ENCODE results near the gene FHIT.

GRCh38 chr3:60844256-60844655, 407.0 kb downstream of the FHIT start:
- TF ChIP-seq CTCF (IDR thresholded peaks at IDR 0.05) (no peak), POLR2A (IDR thresholded peaks at IDR 0.05) (no peak)

Measured in transverse colon (tissue), 3 donors.